ENCODE data around the gene PCDHAC1.
A peak's percentile ranks its signal among the peaks of the same experiment; 100 is the strongest.

- peak; percentile 41 for TF ChIP-seq CTCF (IDR thresholded peaks at IDR 0.05; ENCODE audit: low read depth, low read length, poor library complexity, severe bottlenecking)
- no peak for TF ChIP-seq EZH2phosphoT487 (IDR thresholded peaks at IDR 0.05; ENCODE audit: borderline replicate concordance, low read length)
Observed at GRCh38 chr5:140882591-140882899, 43.6 kb upstream of the PCDHAC1 start.
